Subcutaneous abdominal adipose tissue (tissue), 5 donors: Measurements from ENCODE around the gene SIMC1.

Experiments used
- H3K27ac ChIP-seq: one replicate; pipeline ENCODE4 v1.7.0; 2013; ENCODE audit warnings: low read depth, mild to moderate bottlenecking, inconsistent platforms, low read length, moderate library complexity
- H3K27me3 ChIP-seq, 5 donors: one replicate each; pipeline ENCODE4 v1.7.0; 2013; ENCODE audit warnings: low read length in 5 of 5, inconsistent platforms in 1 of 5; ENCODE audit not compliant: control insufficient read depth in 5 of 5, insufficient read depth in 4 of 5
- H3K36me3 ChIP-seq, 5 donors: one replicate each; pipeline ENCODE4 v1.7.0; 2013; ENCODE audit warnings: low read length in 5 of 5; ENCODE audit not compliant: control insufficient read depth in 5 of 5, insufficient read depth in 5 of 5
- H3K4me1 ChIP-seq, 5 donors: one replicate each; pipeline ENCODE4 v1.7.0; 2013; ENCODE audit warnings: low read length in 5 of 5, mild to moderate bottlenecking in 3 of 5, moderate library complexity in 1 of 5; ENCODE audit not compliant: control insufficient read depth in 5 of 5, insufficient read depth in 5 of 5
- H3K4me3 ChIP-seq, 5 donors: one replicate each; pipeline ENCODE4 v1.7.0; 2013; ENCODE audit warnings: low read length in 5 of 5, low read depth in 1 of 5
- H3K9ac ChIP-seq, 5 donors: one replicate each; pipeline ENCODE4 v1.7.0; 2013; ENCODE audit warnings: low read length in 5 of 5, mild to moderate bottlenecking in 4 of 5, moderate library complexity in 3 of 5
- H3K9me3 ChIP-seq, 5 donors: one replicate each; pipeline ENCODE4 v1.7.0; 2013; ENCODE audit warnings: low read length in 5 of 5; ENCODE audit not compliant: control insufficient read depth in 5 of 5
- donor health status: healthy.
- donor health status: healthy.
- donor health status: healthy.
- donor health status: healthy.
- donor health status: healthy.

SIMC1 gene

GRCh38 chr5:176388003-176388443, 149.8 kb downstream of the SIMC1 start:
- H3K9me3 ChIP-seq: no peaks in the 10 kb centered on the region
- H3K9ac ChIP-seq: peak overlapping the region; percentile 82 to 96 (median 89)
- H3K27ac ChIP-seq: peak overlapping the region; percentile 94
- peaks cover 1 to 30% (median 21%) of the 10 kb centered on the region in 5 donors for H3K4me1 ChIP-seq
- no peaks in the 10 kb centered on the region for H3K27me3 ChIP-seq
- H3K36me3 ChIP-seq: peaks cover 2 to 51% (median 45%) of the 10 kb centered on the region in 5 donors
- peak overlapping the region; percentile 84 to 96 (median 93) for H3K4me3 ChIP-seq

GRCh38 chr5:176388444-176389134, 150.4 kb downstream of the SIMC1 start, which contains the start of the genes HIGD2A and NOP16:
HIGD2A (plus strand) TSS chr5:176388751; CDS start chr5:176388820, 69 bp downstream.
NOP16 (minus strand) TSS chr5:176388598; CDS start chr5:176388539, 59 bp downstream.
- Histone ChIP-seq H3K27ac (peak within 1 kb of the TSS; percentile 94), H3K9ac (peak within 1 kb of the TSS; percentile 82 to 96 (median 89)), H3K4me3 (peak within 1 kb of the TSS; percentile 84 to 96 (median 93)), H3K27me3 (no peaks in the 10 kb centered on the region), H3K9me3 (no peaks in the 10 kb centered on the region), H3K36me3 (peaks cover 2 to 51% (median 45%) of the 10 kb centered on the region in 5 donors), H3K4me1 (peaks cover 1 to 27% (median 21%) of the 10 kb centered on the region in 5 donors)

GRCh38 chr5:176389135-176390123, 151.2 kb downstream of the SIMC1 start:
- Histone ChIP-seq H3K4me1 (peaks cover 1 to 27% (median 21%) of the 10 kb centered on the region in 5 donors), H3K9me3 (no peaks in the 10 kb centered on the region), H3K27me3 (no peaks in the 10 kb centered on the region), H3K9ac (peak overlapping the region; percentile 63 to 89 (median 80)), H3K36me3 (peaks cover 2 to 49% (median 44%) of the 10 kb centered on the region in 5 donors), H3K4me3 (peak overlapping the region; percentile 84 to 96 (median 93)), H3K27ac (peak overlapping the region; percentile 94)

GRCh38 chr5:176391479-176391878, 153.3 kb downstream of the SIMC1 start:
- Histone ChIP-seq H3K27me3 (no peaks in the 10 kb centered on the region), H3K4me1 (peaks cover 1 to 32% (median 23%) of the 10 kb centered on the region in 5 donors), H3K9me3 (no peaks in the 10 kb centered on the region), H3K9ac (no peak overlapping the region), H3K36me3 (peaks cover 0 to 55% (median 43%) of the 10 kb centered on the region in 5 donors), H3K27ac (no peak overlapping the region), H3K4me3 (no peak overlapping the region)

GRCh38 chr5:176391999-176392398, 153.8 kb downstream of the SIMC1 start:
- no peaks in the 10 kb centered on the region for H3K9me3 ChIP-seq
- H3K27me3 ChIP-seq: no peaks in the 10 kb centered on the region
- H3K27ac ChIP-seq: no peak overlapping the region
- peaks cover 0 to 61% (median 47%) of the 10 kb centered on the region in 5 donors for H3K36me3 ChIP-seq
- H3K4me1 ChIP-seq: peaks cover 1 to 29% (median 22%) of the 10 kb centered on the region in 5 donors
- H3K4me3 ChIP-seq: no peak overlapping the region
- no peak overlapping the region for H3K9ac ChIP-seq

- peaks cover 0 to 64% (median 51%) of the 10 kb centered on the region in 5 donors for H3K36me3 ChIP-seq
- H3K27ac ChIP-seq: no peak overlapping the region
- no peak overlapping the region for H3K9ac ChIP-seq
- H3K4me3 ChIP-seq: no peak overlapping the region
- no peaks in the 10 kb centered on the region for H3K27me3 ChIP-seq
- no peaks in the 10 kb centered on the region for H3K9me3 ChIP-seq
- H3K4me1 ChIP-seq: peaks cover 1 to 24% (median 17%) of the 10 kb centered on the region in 5 donors
Observed at GRCh38 chr5:176392526-176392925, 154.3 kb downstream of the SIMC1 start.

- no peak overlapping the region for H3K9ac ChIP-seq
- H3K27ac ChIP-seq: no peak overlapping the region
- peaks cover 0 to 73% (median 54%) of the 10 kb centered on the region in 5 donors for H3K36me3 ChIP-seq
- H3K4me3 ChIP-seq: no peak overlapping the region
- peaks cover 0 to 14% (median 7%) of the 10 kb centered on the region in 5 donors for H3K4me1 ChIP-seq
- H3K27me3 ChIP-seq: no peaks in the 10 kb centered on the region
- H3K9me3 ChIP-seq: no peaks in the 10 kb centered on the region
Observed at GRCh38 chr5:176394096-176394495, 155.9 kb downstream of the SIMC1 start.

GRCh38 chr5:176394881-176395675, 156.9 kb downstream of the SIMC1 start:
- no peaks in the 10 kb centered on the region for H3K9me3 ChIP-seq
- H3K27ac ChIP-seq: no peak overlapping the region
- no peak overlapping the region for H3K4me3 ChIP-seq
- no peaks in the 10 kb centered on the region for H3K27me3 ChIP-seq
- no peak overlapping the region for H3K9ac ChIP-seq
- H3K4me1 ChIP-seq: peaks cover 0 to 7% (median 0%) of the 10 kb centered on the region in 5 donors
- peaks cover 0 to 75% (median 54%) of the 10 kb centered on the region in 5 donors for H3K36me3 ChIP-seq
